ENCODE measurements around the gene TXNRD2.

The TXNRD2 gene

DNA sequence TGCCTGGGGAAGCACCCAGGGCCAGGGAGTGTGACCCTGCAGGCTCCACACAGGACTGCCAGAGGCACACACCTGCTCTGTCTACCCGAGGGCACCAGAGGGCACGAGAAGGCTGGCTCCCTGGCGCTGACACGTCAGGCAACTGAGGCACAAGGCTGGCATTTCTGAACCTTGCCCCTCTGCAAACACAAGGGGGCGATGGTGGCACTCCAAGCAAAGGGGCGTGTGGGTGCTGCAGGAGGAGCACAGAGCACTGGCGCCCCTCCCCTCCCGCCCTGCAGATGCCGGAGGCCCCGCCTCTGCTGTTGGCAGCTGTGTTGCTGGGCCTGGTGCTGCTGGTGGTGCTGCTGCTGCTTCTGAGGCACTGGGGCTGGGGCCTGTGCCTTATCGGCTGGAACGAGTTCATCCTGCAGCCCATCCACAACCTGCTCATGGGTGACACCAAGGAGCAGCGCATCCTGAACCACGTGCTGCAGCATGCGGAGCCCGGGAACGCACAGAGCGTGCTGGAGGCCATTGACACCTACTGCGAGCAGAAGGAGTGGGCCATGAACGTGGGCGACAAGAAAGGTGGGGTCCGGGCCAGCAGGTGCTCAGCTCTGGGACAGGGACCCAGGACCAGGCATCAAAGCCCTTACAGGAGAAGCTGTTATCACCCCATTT lies 20.8 kb upstream of the TXNRD2 start:
- in situ Hi-C loops (cut with MboI; ENCODE audit: low pct_unique_long_range_greater_than_20kb, low sequenced_read_pairs, unreplicated experiment), result loop anchor here (25.0 kb wide), 2 partner anchors 100 to 325 kb away; partner anchors contain the start of genes GNB1L and RTL10
- peak; percentile 82 for DNase-seq (ENCODE audit: low spot score)
- peak; percentile 61 for TF ChIP-seq CTCF (IDR thresholded peaks at IDR 0.05; ENCODE audit: extremely low read depth, insufficient read depth, missing control alignments)

DNA sequence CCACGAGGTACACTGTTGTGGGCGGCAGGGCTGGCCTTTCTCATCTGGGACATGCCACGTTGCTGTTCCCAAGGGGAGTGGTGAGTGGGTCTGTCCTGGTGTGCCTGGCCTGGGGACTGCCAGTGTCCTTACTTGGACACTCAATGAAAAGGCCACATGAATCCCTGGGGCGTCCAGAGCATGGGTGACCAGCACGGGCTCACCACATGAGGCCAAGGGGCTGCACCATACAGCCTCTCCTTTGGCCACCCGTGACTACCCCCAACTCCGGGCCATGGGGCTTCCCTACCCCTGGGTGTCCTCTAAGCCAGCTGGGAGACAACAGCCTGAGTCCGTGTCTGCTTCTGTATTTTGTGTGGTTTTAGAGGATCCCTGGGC lies 20.2 kb upstream of the TXNRD2 start:
- no peak for TF ChIP-seq CTCF (IDR thresholded peaks at IDR 0.05; ENCODE audit: extremely low read depth, insufficient read depth, missing control alignments)
- in situ Hi-C loops (cut with MboI; ENCODE audit: low pct_unique_long_range_greater_than_20kb, low sequenced_read_pairs, unreplicated experiment), result loop anchor here (25.0 kb wide), 2 partner anchors 100 to 325 kb away; partner anchors contain the start of genes GNB1L and RTL10
- no peak for DNase-seq (ENCODE audit: low spot score)

GRCh38 chr22:19961201-19961580 lies 19.6 kb upstream of the TXNRD2 start:
- in situ Hi-C loops (cut with MboI; ENCODE audit: low pct_unique_long_range_greater_than_20kb, low sequenced_read_pairs, unreplicated experiment), result loop anchor here (25.0 kb wide), 2 partner anchors 99 to 326 kb away; partner anchors contain the start of genes GNB1L and RTL10
- no peak for TF ChIP-seq CTCF (IDR thresholded peaks at IDR 0.05; ENCODE audit: extremely low read depth, insufficient read depth, missing control alignments)
- DNase-seq (ENCODE audit: low spot score), result no peak

DNA sequence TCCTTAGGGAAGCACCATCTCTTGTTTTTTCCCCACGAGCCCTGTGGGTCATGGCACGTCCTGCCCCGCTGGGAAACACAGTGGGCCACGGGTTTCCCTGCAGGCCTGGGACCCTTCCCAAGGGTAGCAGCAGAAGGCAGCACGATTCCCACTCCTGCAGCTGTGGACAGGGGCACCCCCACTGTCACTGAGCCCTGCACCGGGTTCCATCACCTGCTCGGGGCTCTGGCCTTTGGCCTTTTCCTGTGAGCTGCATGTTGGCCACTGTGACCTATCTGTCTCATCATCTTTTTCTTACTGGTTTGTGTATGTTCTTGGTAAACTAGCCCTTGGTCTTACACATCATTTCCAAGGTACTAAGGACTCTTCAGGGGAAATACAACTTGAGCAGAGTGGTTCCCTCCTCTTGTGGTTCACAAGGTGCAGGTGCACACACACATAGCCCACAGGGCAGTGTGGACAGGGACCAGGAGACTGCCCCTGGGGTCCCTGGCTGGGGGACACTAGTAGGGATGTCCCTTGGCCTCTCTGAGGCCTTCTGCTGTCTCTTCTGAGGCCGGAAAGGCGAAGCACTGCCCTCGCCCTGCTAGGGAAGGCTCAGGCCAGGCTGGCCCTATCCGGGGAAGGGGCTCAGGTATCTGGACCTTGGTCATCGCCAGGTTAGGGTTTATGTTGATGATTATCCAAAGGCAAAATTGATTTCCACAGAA lies 19.0 kb upstream of the TXNRD2 start:
- no peak for TF ChIP-seq CTCF (IDR thresholded peaks at IDR 0.05; ENCODE audit: extremely low read depth, insufficient read depth, missing control alignments)
- DNase-seq (ENCODE audit: low spot score), result no peak
- in situ Hi-C loops (cut with MboI; ENCODE audit: low pct_unique_long_range_greater_than_20kb, low sequenced_read_pairs, unreplicated experiment), result loop anchor here (25.0 kb wide), 2 partner anchors 98 to 327 kb away; partner anchors contain the start of genes GNB1L and RTL10

GRCh38 chr22:19959587-19960490 lies 18.2 kb upstream of the TXNRD2 start:
- DNase-seq (ENCODE audit: low spot score), result no peak
- in situ Hi-C loops (cut with MboI; ENCODE audit: low pct_unique_long_range_greater_than_20kb, low sequenced_read_pairs, unreplicated experiment), result loop anchor here (25.0 kb wide), 2 partner anchors 98 to 327 kb away; partner anchors contain the start of genes GNB1L and RTL10
- TF ChIP-seq CTCF (IDR thresholded peaks at IDR 0.05; ENCODE audit: extremely low read depth, insufficient read depth, missing control alignments), result no peak

DNA sequence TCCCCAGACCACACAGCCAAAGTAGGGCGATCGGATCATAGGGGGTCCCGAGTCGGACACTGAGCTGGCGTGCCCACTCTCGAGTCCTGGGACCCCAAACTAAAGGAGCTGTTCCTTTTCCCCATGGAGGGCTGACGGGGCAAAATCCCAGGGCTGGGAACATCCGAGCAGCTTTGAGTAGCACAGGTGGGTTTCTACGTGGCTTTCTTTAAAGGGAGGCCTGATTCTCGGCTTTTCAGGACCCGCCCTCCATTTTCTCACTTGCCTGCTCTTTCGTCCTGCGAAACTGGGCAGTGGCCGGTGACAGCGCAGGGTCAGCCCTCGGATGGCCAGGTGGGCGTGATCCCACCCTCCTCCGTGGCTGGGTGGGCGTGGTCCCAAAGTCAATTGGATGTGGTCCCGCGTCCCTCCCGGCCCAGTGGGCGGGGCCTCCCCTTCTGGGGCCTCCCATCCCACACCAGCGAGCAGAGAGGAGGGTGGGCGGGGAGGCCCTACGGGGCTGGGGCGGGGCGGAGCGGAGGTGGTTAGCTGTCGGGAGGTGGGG lies 17.5 kb upstream of the TXNRD2 start:
- TF ChIP-seq CTCF (IDR thresholded peaks at IDR 0.05; ENCODE audit: extremely low read depth, insufficient read depth, missing control alignments), result no peak
- no peak for DNase-seq (ENCODE audit: low spot score)
- in situ Hi-C loops (cut with MboI; ENCODE audit: low pct_unique_long_range_greater_than_20kb, low sequenced_read_pairs, unreplicated experiment), result loop anchor here (25.0 kb wide), 2 partner anchors 97 to 328 kb away; partner anchors contain the start of genes GNB1L and RTL10
